Nephron progenitor cell (in vitro differentiated cells): ENCODE results near the gene ANO6.
A peak's percentile ranks its signal among the peaks of the same experiment; 100 is the strongest.

Experiments
- DNase-seq: peaks from one replicate; pipeline ENCODE4 v3.0.0; 2021
- H3K27ac Mint-ChIP-seq: 2 replicates; pipeline ENCODE4 v1.8.0; 2021; ENCODE audit warnings: mild to moderate bottlenecking, moderate library complexity, mixed read lengths
- H3K27me3 Mint-ChIP-seq: 2 replicates; pipeline ENCODE4 v1.8.0; 2021; ENCODE audit warnings: mild to moderate bottlenecking, low read depth, mixed read lengths; ENCODE audit not compliant: poor library complexity
- H3K36me3 Mint-ChIP-seq: 2 replicates; pipeline ENCODE4 v1.8.0; 2021; ENCODE audit warnings: low read depth, mixed read lengths
- H3K4me1 Mint-ChIP-seq: 2 replicates; pipeline ENCODE4 v1.8.0; 2021; ENCODE audit warnings: mixed read lengths
- H3K4me3 Mint-ChIP-seq: 2 replicates; pipeline ENCODE4 v1.8.0; 2021; ENCODE audit warnings: mild to moderate bottlenecking, moderate library complexity, mixed read lengths
- H3K9me3 Mint-ChIP-seq: 2 replicates; pipeline ENCODE4 v1.8.0; 2021; ENCODE audit warnings: mild to moderate bottlenecking, moderate library complexity, mixed read lengths
- CTCF ChIP-seq: fragments of 200-600 bp; sonication (generic); IDR thresholded peaks from 2 replicates; pipeline ENCODE4 v1.5.0; 2021; ENCODE audit warnings: antibody characterized with exemption

The ANO6 gene

GRCh38 chr12:45282411-45282810 lies 66.5 kb downstream of the ANO6 start:
- H3K27ac Mint-ChIP-seq, result no peak overlapping the region
- no peak overlapping the region for H3K4me3 Mint-ChIP-seq
- no peaks in the 10 kb centered on the region for H3K9me3 Mint-ChIP-seq
- DNase-seq, result no peak
- peaks cover 42% of the 10 kb centered on the region for H3K36me3 Mint-ChIP-seq
- H3K27me3 Mint-ChIP-seq, result no peaks in the 10 kb centered on the region
- no peak for TF ChIP-seq CTCF
- H3K4me1 Mint-ChIP-seq, result peaks cover 53% of the 10 kb centered on the region

GRCh38 chr12:45284096-45284901 lies 68.4 kb downstream of the ANO6 start:
- peak overlapping the region; percentile 90 for H3K27ac Mint-ChIP-seq
- H3K36me3 Mint-ChIP-seq, result peaks cover 36% of the 10 kb centered on the region
- TF ChIP-seq CTCF, result no peak
- H3K4me3 Mint-ChIP-seq, result no peak overlapping the region
- DNase-seq, result peak; percentile 12
- H3K27me3 Mint-ChIP-seq, result no peaks in the 10 kb centered on the region
- peaks cover 44% of the 10 kb centered on the region for H3K4me1 Mint-ChIP-seq
- H3K9me3 Mint-ChIP-seq, result no peaks in the 10 kb centered on the region

GRCh38 chr12:45285717-45286116 lies 69.8 kb downstream of the ANO6 start:
- DNase-seq, result no peak
- Mint-ChIP-seq H3K27ac (no peak overlapping the region), H3K36me3 (peaks cover 26% of the 10 kb centered on the region), H3K27me3 (no peaks in the 10 kb centered on the region), H3K9me3 (no peaks in the 10 kb centered on the region), H3K4me3 (no peak overlapping the region), H3K4me1 (peaks cover 34% of the 10 kb centered on the region)
- TF ChIP-seq CTCF, result no peak

GRCh38 chr12:45286621-45287020 lies 70.7 kb downstream of the ANO6 start:
- no peak for TF ChIP-seq CTCF

GRCh38 chr12:45289245-45290215 lies 73.6 kb downstream of the ANO6 start:
- TF ChIP-seq CTCF, result no peak

More at GRCh38 chr12:45286621-45287020, 70.7 kb downstream of the ANO6 start:
- no peaks in the 10 kb centered on the region for H3K9me3 Mint-ChIP-seq
- H3K4me1 Mint-ChIP-seq, result peaks cover 30% of the 10 kb centered on the region
- H3K4me3 Mint-ChIP-seq, result no peak overlapping the region
- H3K27me3 Mint-ChIP-seq, result no peaks in the 10 kb centered on the region
- peaks cover 22% of the 10 kb centered on the region for H3K36me3 Mint-ChIP-seq
- no peak for DNase-seq
- no peak overlapping the region for H3K27ac Mint-ChIP-seq

More at GRCh38 chr12:45289245-45290215, 73.6 kb downstream of the ANO6 start:
- Mint-ChIP-seq H3K4me3 (no peak overlapping the region), H3K36me3 (peaks cover 18% of the 10 kb centered on the region), H3K9me3 (no peaks in the 10 kb centered on the region), H3K4me1 (peaks cover 8% of the 10 kb centered on the region), H3K27me3 (no peaks in the 10 kb centered on the region), H3K27ac (no peak overlapping the region)
- no peak for DNase-seq
